GM18867 (cell line): ENCODE data around the gene TUBD1.
"Not testable (repeated sequence)": the region's sequence is repeated elsewhere in the genome, so short reads cannot be mapped to it uniquely, and the experiment has no call there.

ENCODE experiments used
- ATAC-seq: cut with Tn5 transposase; IDR thresholded peaks from one replicate; pipeline ENCODE4 v1.9.1; 2021; ENCODE audit warnings: mild to moderate bottlenecking, moderate library complexity; ENCODE audit not compliant: unreplicated experiment

TUBD1 gene

GRCh38 chr17:59845595-59846393 lies 46.9 kb downstream of the TUBD1 start:
- ATAC-seq: no peak

- no peak for ATAC-seq
These were observed 47.7 kb downstream of the TUBD1 start for GRCh38 chr17:59844884-59845594.

- peak; percentile 37 for ATAC-seq
These were observed 49.7 kb downstream of the TUBD1 start for GRCh38 chr17:59842901-59843652.

- ATAC-seq: not testable (repeated sequence)
These were observed 50.9 kb downstream of the TUBD1 start for GRCh38 chr17:59841882-59842263.

- ATAC-seq: not testable (repeated sequence)
These were observed 51.5 kb downstream of the TUBD1 start for GRCh38 chr17:59841091-59841881.

GRCh38 chr17:59840329-59841090 lies 52.2 kb downstream of the TUBD1 start:
- no peak for ATAC-seq

- ATAC-seq: no peak
These were observed 53.0 kb downstream of the TUBD1 start for GRCh38 chr17:59839651-59840328.

GRCh38 chr17:59838052-59838916 lies 54.5 kb downstream of the TUBD1 start:
- no peak for ATAC-seq

GRCh38 chr17:59837308-59838051 lies 55.3 kb downstream of the TUBD1 start:
- ATAC-seq: peak; percentile 70

GRCh38 chr17:59832883-59833379 lies 59.8 kb downstream of the TUBD1 start:
- ATAC-seq: no peak

- no peak for ATAC-seq
These were observed 61.8 kb downstream of the TUBD1 start for GRCh38 chr17:59830846-59831486.

- ATAC-seq: no peak
These were observed 62.6 kb downstream of the TUBD1 start for GRCh38 chr17:59830007-59830630.

GRCh38 chr17:59829217-59830006 lies 63.3 kb downstream of the TUBD1 start:
- peak; percentile 67 for ATAC-seq

- peak; percentile 1 for ATAC-seq
These were observed 63.9 kb downstream of the TUBD1 start for GRCh38 chr17:59828819-59829216.

- no peak for ATAC-seq
These were observed 64.3 kb downstream of the TUBD1 start for GRCh38 chr17:59828478-59828760.
